ENCODE data around the gene ATAD3A. TPM values are rescaled to one million over a fixed set of nuclear protein-coding genes. Genes with fewer than 3 reads are reported as not detected.

ATAD3A gene
- total and polyA plus RNA-seq, 2 of the 4 experiments (the other 2 are of a cell fraction) = 27.2 to 34.0 TPM

GRCh38 chr1:1577367-1578011 is 65.5 kb downstream of the ATAD3A start:
- Histone ChIP-seq H2BK20ac (ENCODE audit: low read depth, low read length) (no peak overlapping the region), H3K27me3 (ENCODE audit: control insufficient read depth, insufficient read depth, low read length) (peaks cover 25% of the 10 kb centered on the region), H3K4ac (ENCODE audit: low read depth, low read length) (no peak overlapping the region), H3K9me3 (ENCODE audit: control insufficient read depth, insufficient read depth, low read length) (no peaks in the 10 kb centered on the region), H3K4me1 (ENCODE audit: control insufficient read depth, insufficient read depth, low read length) (no peaks in the 10 kb centered on the region), H3K4me2 (ENCODE audit: low read depth, low read length) (no peak overlapping the region), H3K79me1 (ENCODE audit: low read depth in 1 of 2, low read length in 2 of 2) (peaks cover 5 to 19% of the 10 kb centered on the region in 2 experiments; a peak in 2 of 4 replicates), H4K20me1 (ENCODE audit: insufficient read depth, low read length) (peaks cover 12% of the 10 kb centered on the region; the same call in 1 of the 2 replicates), H2BK120ac (ENCODE audit: low read depth, low read length) (no peak overlapping the region), H3K27ac (ENCODE audit: insufficient read depth, low read length) (no peak overlapping the region), H3K36me3 (ENCODE audit: control insufficient read depth, insufficient read depth, low read length) (no peaks in the 10 kb centered on the region), H3K4me3 (ENCODE audit: insufficient read depth, low read depth, low read length) (no peak overlapping the region), H4K91ac (ENCODE audit: insufficient read depth, low read depth, low read length) (no peak overlapping the region), H2BK5ac (ENCODE audit: low read depth, low read length, poor library complexity, severe bottlenecking) (no peak overlapping the region), H3K9ac (ENCODE audit: low read depth, low read length) (no peak overlapping the region), H4K8ac (ENCODE audit: low read depth in 2 of 2, low read length in 2 of 2) (no peak overlapping the region), H2AK5ac (ENCODE audit: low read depth, low read length) (0 out of 2 replicates have a peak overlapping the region, but pooled peaks have one; percentile 9), H3K9me1 (ENCODE audit: insufficient read depth, low read length) (peaks cover 3% of the 10 kb centered on the region; the same call in 1 of the 2 replicates), H3K14ac (replicated peaks; ENCODE audit: low read depth, low read length) (no peak overlapping the region), H3K23ac (ENCODE audit: low read depth, low read length) (no peak overlapping the region), H2AK9ac (replicated peaks; ENCODE audit: low read depth, low read length, poor library complexity) (no peak overlapping the region), H2BK15ac (ENCODE audit: low read depth, low read length) (no peak overlapping the region), H3K18ac (ENCODE audit: low read depth, low read length) (no peak overlapping the region), H2AFZ (replicated peaks; ENCODE audit: low read length, poor library complexity) (no peak overlapping the region), H4K5ac (ENCODE audit: low read depth, low read length) (no peak overlapping the region), H3K56ac (ENCODE audit: extremely low read depth, insufficient read depth, low read length) (no peak overlapping the region)
- no TSS peak for BruUV-seq (replicated peaks)
- ChIA-PET POLR2A (ENCODE audit: unreplicated experiment) (no interaction called here), CTCF (no interaction called here)
- no peak for DNase-seq
- dilution Hi-C loops (cut with HindIII; ENCODE audit: low sequenced_read_pairs, unreplicated experiment) = no loop called here
- TF ChIP-seq ELK1 (IDR thresholded peaks at IDR 0.05; ENCODE audit: borderline replicate concordance, low read depth, low read length) (no peak), POLR2A (IDR thresholded peaks at IDR 0.05; ENCODE audit: low read depth, low read length) (no peak), FOS (IDR thresholded peaks at IDR 0.05; ENCODE audit: low read depth, low read length) (no peak), MAZ (IDR thresholded peaks at IDR 0.05; ENCODE audit: borderline replicate concordance, low read depth, low read length) (no peak), MAFK (IDR thresholded peaks at IDR 0.05; ENCODE audit: low read depth, low read length) (no peak), RAD21 (IDR thresholded peaks at IDR 0.05; ENCODE audit: low read length) (no peak), SMC3 (IDR thresholded peaks at IDR 0.05; ENCODE audit: low read depth, low read length) (no peak), USF2 (IDR thresholded peaks at IDR 0.05; ENCODE audit: low read depth, low read length) (no peak), BHLHE40 (IDR thresholded peaks at IDR 0.05; ENCODE audit: low read depth, low read length) (no peak), NFE2L2 (IDR thresholded peaks at IDR 0.05; ENCODE audit: low read depth, low read length) (no peak), CHD1 (IDR thresholded peaks at IDR 0.05; ENCODE audit: low read depth, low read length) (no peak), CEBPB (IDR thresholded peaks at IDR 0.05; ENCODE audit: low read depth, low read length) (no peak), RFX5 (IDR thresholded peaks at IDR 0.05; ENCODE audit: low read depth, low read length) (no peak), RCOR1 (IDR thresholded peaks at IDR 0.05; ENCODE audit: insufficient replicate concordance, low read length) (no peak), CTCF (conservative IDR thresholded peaks at IDR 0.05; ENCODE audit: low read depth, low read length) (no peak), MXI1 (IDR thresholded peaks at IDR 0.05; ENCODE audit: borderline replicate concordance, low read depth, low read length) (no peak)
- intact Hi-C loops (cut with micrococcal nuclease) = loop anchor here (5.0 to 10.0 kb wide), 2 partner anchors 80 to 327 kb away; partner anchors contain the start of gene CDK11B
- in situ Hi-C loops (cut with MboI; ENCODE audit: low sequenced_read_pairs) = no loop called here
- no peak for ATAC-seq (ENCODE audit: low read depth)
- 37% methylated on average over 6 of the region's 10 CpGs; no CpG with 5 or more reads in 1 of the 2 experiments for WGBS, 2 experiments (ENCODE audit: extremely low coverage in 2 of 2, insufficient read length in 1 of 2)

Data from IMR-90 (cell line).